Vagina (tissue), 2 donors: ENCODE measurements around the gene SRRT.

Source experiments
- CTCF ChIP-seq, 3 experiments: fragments of 450-650 bp in 2 of 3; fragments of 200-600 bp in 1 of 3; sonication (generic) in 1 of 3; IDR thresholded peaks; one replicate each; pipeline ENCODE4 v1.5.1; 2017 to 2019; ENCODE audit warnings: antibody characterized with exemption in 3 of 3, mild to moderate bottlenecking in 2 of 3, moderate library complexity in 2 of 3
- POLR2A ChIP-seq, 2 donors: fragments of 450-650 bp; IDR thresholded peaks; one replicate each; pipeline ENCODE4 v1.6.1; 2017; ENCODE audit warnings: antibody characterized with exemption in 2 of 2, mild to moderate bottlenecking in 2 of 2, moderate library complexity in 2 of 2
- POLR2AphosphoS5 ChIP-seq, 2 donors: sonication (generic); formaldehyde crosslinking; IDR thresholded peaks; one replicate each; pipeline ENCODE4 v1.9.0; 2017; ENCODE audit warnings: antibody characterized with exemption in 2 of 2, mild to moderate bottlenecking in 2 of 2, low read depth in 1 of 2; ENCODE audit not compliant: insufficient read depth in 1 of 2

- peak; percentile 32 to 77 (median 66) for TF ChIP-seq CTCF (IDR thresholded peaks at IDR 0.05)
- no peak for TF ChIP-seq POLR2A (IDR thresholded peaks at IDR 0.05)
- no peak for TF ChIP-seq POLR2AphosphoS5 (IDR thresholded peaks at IDR 0.05; ENCODE audit: insufficient read depth in 1 of 2, low read depth in 1 of 2)
Observed at GRCh38 chr7:100896732-100897608, 22.1 kb downstream of the SRRT start.
